ENCODE data around the gene ERLEC1.
A peak's percentile ranks its signal among the peaks of the same experiment; 100 is the strongest.
"Not testable (repeated sequence)": the region's sequence is repeated elsewhere in the genome, so short reads cannot be mapped to it uniquely, and the experiment has no call there.

ERLEC1 gene, protein sequence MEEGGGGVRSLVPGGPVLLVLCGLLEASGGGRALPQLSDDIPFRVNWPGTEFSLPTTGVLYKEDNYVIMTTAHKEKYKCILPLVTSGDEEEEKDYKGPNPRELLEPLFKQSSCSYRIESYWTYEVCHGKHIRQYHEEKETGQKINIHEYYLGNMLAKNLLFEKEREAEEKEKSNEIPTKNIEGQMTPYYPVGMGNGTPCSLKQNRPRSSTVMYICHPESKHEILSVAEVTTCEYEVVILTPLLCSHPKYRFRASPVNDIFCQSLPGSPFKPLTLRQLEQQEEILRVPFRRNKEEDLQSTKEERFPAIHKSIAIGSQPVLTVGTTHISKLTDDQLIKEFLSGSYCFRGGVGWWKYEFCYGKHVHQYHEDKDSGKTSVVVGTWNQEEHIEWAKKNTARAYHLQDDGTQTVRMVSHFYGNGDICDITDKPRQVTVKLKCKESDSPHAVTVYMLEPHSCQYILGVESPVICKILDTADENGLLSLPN

GRCh38 chr2:53786705-53787613, at the start of gene ERLEC1, which contains the start of gene ASB3:
Gene ERLEC1, plus strand, starts transcription at chr2:53787044. Its CDS starts 167 bp downstream, at chr2:53787211.
Gene ASB3, minus strand, starts transcription at chr2:53786953. Its CDS starts 21,381 bp downstream, at chr2:53765572.
- peak; percentile 86 for DNase-seq (ENCODE audit: low spot score)

DNA sequence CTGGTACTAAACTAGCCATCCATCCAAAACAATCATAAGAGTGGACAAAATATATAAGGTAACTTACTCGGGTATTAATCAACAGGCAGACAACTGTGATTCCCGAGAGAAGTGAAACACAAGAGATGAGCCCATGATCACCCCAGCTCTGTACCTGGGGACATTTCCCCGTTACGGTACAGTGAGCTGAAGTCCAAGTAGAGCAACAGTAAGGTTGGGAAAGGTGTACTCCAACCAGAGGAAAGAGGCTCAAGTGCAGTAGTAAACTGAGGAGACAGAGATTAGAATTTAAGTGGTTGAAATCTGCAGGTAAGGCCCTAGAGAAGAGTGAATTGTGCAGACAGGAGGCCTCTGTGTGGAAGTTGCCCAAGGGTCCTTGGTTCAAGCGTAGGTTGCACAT, 49.8 kb upstream of the ERLEC1 start:
- no peak for DNase-seq (ENCODE audit: low spot score)

GRCh38 chr2:53739032-53739431, 47.8 kb upstream of the ERLEC1 start:
- DNase-seq (ENCODE audit: low spot score): no peak

DNA sequence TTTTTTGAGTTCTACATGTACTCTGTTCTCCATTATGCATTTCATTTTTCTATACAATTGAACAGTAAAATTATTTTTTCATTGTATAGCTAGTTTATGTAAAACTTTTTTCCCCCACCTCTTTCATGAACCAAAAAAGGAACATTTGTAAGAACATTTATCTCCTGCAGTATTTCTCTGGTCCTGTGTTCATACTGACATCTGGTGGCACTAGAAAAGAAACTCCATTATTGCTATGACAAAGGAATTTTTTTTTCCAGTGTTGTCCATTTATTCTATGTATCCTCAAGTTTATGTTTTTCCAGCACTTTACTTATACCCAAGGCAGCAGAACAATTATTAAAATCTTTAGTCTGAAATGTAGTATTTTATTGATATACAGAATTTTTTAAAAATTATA, 46.7 kb upstream of the ERLEC1 start:
- DNase-seq (ENCODE audit: low spot score): peak; percentile 40

GRCh38 chr2:53744395-53745065, 42.3 kb upstream of the ERLEC1 start:
- DNase-seq (ENCODE audit: low spot score): no peak

DNA sequence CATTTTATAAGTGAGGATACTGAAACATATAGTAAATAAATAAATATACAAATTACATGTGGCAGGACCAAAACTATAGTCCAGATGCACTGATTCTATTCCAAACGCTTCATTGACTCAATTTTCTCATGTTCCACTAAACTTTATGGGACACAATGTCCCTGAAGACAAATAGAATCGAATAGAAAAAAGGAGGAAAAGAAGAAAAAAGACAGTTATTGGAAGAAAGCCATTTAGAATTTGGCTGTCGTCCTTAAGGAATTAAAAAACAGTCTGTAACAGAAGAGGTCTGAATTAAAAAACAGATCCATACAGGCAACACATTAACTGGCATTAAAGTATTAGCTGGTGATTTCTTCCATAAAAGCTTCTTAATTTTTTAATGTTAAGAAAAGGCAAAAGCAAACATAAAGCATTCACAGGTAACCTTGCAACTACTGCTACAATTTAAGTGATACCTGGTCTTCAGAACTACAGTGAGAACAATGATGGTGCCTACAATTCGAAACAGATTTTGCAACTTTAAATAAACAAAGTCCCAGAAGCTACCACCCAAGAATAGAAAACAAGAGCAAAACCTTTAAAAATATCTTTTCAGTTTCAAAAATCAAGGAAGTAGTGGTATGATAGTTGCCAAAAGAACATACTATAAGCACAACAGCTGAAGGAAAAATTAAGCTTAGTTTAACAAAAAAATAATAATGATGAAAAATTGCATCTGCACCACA, 36.6 kb upstream of the ERLEC1 start:
- DNase-seq (ENCODE audit: low spot score): peak; percentile 48

DNA sequence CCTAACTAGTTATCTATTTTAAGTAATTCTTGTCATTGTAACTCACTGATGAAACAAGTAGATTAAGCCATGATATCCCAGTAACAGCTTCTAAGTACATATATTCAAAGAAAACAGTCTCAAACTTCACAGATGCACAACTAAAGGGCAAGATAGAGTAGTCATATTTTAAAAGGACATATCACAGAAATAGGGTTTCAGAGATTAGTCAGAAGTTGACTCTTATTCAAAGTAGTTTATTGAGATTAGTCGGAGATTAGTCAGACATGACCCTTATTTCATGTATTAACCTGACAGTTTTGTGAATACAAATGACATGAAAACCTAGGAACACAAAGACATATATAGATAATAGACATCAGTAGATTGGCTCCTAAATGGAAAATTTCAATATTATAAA, 35.1 kb upstream of the ERLEC1 start:
- no peak for DNase-seq (ENCODE audit: low spot score)

DNA sequence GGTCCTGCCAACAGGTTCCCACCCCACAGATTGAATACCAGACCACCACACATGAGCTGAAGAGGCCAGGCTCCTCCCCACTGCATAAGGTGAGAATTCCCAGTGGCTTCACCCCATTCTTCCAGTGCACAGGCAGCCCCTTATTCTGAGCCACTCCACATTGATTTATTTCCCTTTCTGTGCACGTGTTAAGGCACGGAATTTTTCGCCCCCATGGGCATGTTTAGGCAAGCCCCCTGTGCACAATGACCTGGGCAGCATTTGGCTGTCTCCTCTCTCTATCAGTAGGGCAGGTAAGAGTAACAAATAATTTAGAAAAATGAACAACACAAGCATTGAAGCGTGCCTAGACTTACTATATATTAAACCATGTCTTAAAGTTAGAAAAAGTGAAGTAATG, 34.5 kb upstream of the ERLEC1 start:
- DNase-seq (ENCODE audit: low spot score): no peak

DNA sequence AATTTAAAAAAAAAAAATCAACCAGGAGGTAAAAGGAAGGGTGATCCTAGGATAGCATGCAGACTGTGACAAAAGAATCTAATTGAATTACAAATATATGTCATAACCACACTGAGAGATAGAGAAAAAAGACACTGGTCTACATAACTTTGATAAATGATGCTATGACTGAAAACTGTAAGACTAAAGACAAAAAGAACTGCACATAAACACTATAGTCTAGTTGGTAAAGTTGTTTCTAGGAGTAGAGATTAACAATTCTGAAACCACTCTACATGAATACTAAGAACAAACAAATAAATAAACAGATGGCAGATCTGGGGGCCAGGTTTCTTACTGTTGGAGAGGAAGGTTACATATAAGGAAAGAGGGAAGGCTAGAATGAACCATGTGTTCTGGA, 33.8 kb upstream of the ERLEC1 start:
- no peak for DNase-seq (ENCODE audit: low spot score)

DNA sequence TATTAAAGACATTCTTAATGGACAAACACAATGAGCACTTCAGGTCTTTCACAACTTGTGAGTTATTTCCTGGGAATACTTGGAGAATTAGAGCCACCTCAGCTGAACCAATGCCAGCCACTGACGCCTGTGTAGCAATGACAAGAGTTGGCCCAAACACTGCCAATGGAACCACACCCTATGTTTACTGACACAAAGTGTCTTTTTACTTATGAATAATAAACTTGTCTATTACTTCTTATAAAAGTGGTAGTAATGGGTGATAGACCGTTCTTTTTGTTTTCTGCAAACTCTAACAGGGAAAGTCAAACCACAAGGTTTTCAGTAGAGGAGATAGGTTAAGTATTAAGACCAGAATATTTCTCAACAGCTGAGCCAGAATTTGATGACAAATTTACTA, 31.7 kb upstream of the ERLEC1 start:
- no peak for DNase-seq (ENCODE audit: low spot score)

- no peak for DNase-seq (ENCODE audit: low spot score)
These were observed 30.2 kb upstream of the ERLEC1 start for GRCh38 chr2:53756644-53757043.

- not testable (repeated sequence) for DNase-seq (ENCODE audit: low spot score)
These were observed 29.6 kb upstream of the ERLEC1 start for GRCh38 chr2:53757206-53757605.

- no peak for DNase-seq (ENCODE audit: low spot score)
These were observed 21.1 kb upstream of the ERLEC1 start for GRCh38 chr2:53765767-53766166.

- DNase-seq (ENCODE audit: low spot score): peak; percentile 80
These were observed 19.2 kb upstream of the ERLEC1 start, which contains the start of gene CHAC2 for GRCh38 chr2:53767405-53768241. Gene CHAC2, plus strand, starts transcription at chr2:53767804. Its CDS starts 83 bp downstream, at chr2:53767887.

DNA sequence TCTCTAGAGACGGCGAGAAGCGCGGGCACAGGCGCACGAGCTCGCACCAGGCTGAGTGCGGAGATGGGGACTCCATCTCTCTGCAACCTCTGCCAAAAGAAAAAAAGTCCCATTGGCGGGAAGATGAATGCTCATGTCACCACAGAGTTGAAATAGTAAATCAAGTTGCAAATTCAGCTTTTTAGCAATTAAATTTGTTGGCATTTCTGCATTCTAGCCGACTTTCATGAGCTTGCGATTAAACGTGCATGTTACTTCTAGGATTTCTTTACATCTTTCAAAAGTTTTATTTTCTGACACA, 18.7 kb upstream of the ERLEC1 start:
- no peak for DNase-seq (ENCODE audit: low spot score)

DNA sequence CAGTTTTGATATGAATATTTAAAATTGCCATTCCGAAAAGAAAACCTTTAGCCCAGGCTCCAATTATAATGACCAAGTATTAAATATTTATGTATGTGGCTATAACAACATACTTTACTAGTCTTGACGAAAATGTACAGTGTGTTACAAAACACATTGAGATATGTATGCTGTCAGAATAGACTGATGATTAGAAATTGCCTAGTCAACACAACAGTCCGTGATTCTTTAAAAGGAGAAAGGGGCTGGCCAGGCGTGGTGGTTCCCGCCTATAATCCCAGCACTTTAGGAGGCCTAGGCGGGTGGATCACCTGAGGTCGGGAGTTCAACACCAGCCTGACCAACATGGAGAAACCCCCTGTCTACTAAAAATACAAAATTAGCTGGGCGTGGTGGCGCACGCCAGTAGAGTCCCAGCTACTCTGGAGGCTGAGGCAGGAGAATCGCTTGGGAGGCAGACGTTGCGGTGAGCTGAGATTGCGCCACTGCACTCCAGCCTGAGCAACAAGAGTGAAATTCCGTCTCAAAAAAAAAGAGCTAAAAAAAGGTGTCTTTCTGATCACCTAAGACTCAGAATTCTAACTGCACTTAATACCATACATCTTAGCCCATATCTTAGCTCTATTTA, 17.4 kb upstream of the ERLEC1 start:
- no peak for DNase-seq (ENCODE audit: low spot score)

GRCh38 chr2:53770264-53770663, 16.6 kb upstream of the ERLEC1 start:
- no peak for DNase-seq (ENCODE audit: low spot score)

GRCh38 chr2:53777134-53777533, 9.7 kb upstream of the ERLEC1 start:
- no peak for DNase-seq (ENCODE audit: low spot score)

DNA sequence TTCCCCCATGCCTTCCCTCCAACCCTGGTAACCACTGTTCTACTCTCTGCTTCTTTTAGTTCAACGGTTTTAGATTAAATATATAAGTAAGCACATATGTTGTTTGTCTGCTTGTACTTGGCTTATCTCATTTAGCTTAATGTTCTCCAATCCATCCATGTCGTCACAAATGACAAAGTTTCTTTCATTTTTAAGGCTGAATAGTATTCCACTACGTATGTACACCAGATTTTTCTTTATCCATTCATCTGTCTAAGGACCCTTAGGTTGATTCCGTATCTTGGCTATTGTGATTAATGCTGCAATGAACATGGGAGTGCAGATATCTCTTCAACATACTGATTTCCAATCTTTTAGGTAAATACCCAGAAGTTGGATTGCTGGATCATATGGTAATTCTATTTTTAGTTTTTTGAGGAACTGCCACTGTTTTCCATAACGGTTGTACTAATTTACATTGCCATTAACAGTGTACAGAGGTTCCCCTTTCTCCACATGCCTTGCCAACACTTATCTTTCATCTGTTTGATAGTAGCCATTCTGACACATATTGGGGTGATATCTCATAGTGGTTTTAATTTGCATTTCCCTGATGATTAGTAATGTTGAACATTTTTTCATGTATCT, 8.2 kb upstream of the ERLEC1 start:
- no peak for DNase-seq (ENCODE audit: low spot score)

GRCh38 chr2:53780056-53780455, 6.8 kb upstream of the ERLEC1 start:
- DNase-seq (ENCODE audit: low spot score): no peak
